HG03354 (cell line): ENCODE data around the gene DCLK1.

ENCODE experiments used
- ATAC-seq: cut with Tn5 transposase; IDR thresholded peaks from one replicate; pipeline ENCODE4 v1.9.1; 2021; ENCODE audit warnings: mild to moderate bottlenecking; ENCODE audit not compliant: unreplicated experiment, poor library complexity, severe bottlenecking

Gene DCLK1

DNA sequence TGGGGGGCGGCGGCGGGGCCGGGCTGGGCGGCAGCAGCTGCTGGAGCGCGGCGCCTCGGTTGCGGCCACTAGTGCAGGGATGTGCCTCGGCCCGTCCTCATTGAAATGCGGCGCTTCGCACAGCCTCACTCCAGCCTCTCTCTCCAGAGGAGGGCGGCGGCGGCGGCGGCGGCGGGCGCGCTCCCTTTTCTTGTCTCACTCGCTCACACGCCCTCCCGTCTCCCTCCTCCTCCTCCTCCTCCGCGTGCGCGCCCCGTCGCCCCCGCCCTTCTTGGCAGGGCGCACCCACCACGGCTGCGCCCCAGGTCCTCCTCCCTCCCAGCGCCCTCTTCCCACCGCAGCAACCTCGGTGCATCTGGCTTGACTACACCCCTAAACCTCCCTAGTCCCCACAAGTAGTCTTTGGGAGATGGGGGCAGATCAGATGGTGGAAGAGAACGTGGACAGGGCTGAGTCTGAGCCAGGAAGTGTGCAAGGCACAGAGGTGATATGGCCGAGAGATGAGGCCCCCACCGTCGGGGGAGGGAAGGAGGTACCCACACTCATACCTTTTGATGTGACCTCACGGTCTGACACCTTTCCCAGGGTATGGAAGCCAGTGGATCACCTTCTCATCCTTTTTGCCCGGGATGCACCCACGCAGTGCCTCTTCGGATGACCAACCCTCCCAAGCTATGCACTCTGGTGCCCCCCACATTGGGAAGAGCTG lies at the start of gene DCLK1:
Gene DCLK1 (minus strand): TSS at position 161 of the 709 bp plus-strand sequence.
- no peak for ATAC-seq

DNA sequence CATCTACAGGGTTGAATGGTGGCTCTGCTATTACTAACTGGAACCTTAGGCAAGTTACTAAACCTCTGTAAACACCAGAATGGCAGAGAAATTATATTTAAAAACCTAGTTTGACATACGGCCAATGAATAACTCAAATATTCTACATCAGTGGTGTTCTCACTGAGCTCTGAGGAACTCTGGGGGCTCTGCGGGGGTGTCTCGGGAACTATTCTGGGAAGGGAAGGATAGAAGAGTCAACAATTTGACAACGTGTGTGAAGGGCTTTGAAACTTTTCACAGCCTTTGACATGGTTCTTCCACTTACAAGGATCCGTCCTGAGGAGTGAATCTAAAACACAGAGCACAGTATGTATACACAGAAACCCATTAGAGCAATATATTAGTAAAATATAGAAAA lies 44.4 kb upstream of the DCLK1 start:
- no peak for ATAC-seq

DNA sequence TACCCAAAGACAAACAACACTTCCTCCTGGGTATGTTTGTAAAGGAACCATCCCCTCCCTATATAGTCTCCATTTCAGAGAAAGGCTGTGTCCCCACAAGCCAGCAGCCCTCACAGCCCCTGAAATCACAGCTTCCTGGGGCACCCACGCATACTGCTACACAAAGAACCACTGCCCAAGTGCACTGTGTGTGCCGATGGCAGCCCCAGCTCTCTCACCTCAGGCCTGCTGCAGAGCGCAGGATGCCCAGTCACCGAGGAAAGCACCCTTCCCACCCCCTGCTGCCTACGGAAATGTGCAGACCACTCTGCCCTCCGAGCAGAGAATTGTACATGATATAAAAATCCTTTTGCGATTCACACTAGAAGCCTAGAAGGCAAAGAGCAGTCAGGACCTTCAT lies 43.7 kb upstream of the DCLK1 start:
- ATAC-seq, result no peak

DNA sequence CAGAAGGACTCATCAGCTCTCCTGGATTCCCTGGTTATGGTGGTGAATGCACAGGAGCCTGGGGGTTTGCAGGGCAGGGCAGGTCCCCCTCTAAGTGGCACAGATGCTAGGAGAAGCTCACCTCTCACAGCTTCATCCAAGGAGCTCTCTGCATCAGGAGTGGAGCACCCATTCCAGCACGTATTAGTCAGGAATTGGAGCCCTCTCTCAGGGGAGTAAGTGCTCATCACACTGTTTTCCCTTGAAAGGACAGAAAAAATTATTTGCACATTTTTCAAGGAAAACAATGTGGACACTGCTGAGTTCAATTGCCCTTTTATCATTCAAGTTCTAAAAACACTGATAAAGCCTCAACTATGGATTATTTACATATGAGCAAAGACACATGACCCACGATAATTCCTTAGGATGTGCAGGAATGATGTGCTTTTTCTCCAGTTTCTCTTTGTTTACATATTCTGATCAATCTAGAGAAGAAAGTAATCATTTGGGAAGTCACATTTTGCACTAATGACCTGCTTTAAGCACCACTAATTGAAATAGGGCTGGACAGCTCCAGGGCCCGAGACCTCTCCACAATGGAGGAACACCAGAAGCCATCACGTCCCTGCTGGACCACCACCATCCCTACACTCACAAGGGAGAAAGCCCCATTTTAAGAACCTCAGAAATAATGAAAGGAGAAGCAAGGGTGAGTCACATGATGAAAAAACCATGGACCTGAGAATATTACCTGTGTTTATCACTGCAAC lies 42.6 kb upstream of the DCLK1 start:
- no peak for ATAC-seq

DNA sequence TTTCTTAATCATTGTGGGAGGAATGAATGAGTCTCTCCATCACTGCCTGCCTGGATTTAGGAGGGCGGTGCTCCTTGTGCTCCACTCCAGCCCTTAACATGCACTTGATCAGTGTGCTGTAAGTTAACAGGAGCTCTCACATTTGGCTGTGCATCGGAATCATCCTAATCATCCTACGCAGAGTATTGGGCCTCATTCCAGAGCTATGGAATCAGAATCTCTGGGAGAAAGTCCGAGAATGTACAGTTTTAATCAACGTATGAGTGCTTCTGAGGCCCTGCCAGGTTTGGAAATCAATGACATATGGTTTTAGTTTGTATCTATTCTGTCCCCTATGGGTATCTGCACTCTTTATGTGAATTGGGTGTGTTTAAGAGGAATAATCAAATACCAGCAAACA lies 34.9 kb upstream of the DCLK1 start:
- ATAC-seq, result no peak

DNA sequence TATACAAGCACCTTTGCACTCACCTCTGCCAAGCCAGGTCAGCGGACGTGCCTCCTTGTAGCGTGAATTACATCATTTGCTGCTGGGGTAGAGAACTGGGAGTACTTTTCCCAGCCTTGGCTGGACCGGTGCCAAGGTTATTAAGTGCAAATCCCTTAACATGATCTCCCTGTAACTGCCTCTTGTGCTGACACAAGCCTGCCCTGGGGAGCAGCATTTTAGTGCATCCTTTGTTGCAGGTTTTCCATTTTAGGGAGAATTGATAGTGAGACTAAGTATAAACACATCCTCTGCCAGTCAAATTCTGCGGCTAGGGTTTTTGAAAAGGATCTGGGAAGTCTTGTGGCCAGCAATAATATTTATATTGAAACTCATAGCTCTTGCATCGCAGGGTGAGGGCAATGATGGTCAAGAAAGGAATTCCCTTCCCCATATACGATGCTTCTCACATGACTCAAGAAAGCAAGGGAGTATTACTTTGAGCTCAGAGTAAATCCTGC lies 32.7 kb upstream of the DCLK1 start:
- ATAC-seq, result no peak

DNA sequence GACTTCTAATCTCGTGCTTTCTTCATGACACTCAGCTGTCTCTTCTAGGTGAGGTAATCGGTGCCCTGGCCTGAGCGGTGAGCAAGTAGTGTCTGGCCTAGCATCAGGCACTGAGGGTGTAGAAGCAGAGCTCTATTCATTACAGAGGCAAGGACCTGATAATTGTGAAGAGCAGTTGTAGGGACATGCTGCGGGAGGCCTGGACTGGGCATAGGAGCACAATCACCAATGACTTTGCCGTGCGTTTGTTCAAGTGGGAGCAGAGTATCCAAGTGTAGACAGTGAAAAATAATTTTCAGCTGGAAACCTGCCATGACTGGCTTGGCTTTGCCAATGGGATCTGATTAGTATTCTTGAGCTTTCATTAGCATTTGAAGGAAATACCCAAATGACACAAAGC lies 32.1 kb upstream of the DCLK1 start:
- ATAC-seq, result no peak

DNA sequence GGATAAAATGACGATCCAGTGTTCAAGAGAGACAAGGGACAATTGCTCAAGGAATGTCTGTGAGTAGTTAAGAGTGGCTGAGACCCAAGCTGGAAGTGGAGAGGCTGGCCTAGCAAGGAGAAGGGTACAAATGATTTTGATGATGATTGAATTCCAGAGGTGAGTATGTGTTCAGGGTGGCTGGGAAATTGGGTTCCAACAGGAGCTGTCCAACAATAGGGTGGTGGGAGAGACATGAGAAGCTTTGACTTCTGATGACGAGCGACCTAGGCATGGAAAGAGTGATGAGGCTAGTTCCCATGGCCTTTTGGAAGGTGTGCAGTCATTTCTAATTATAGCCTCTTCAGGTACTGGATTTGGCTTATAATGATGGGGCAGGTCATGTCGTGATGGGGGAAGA lies 29.1 kb upstream of the DCLK1 start:
- ATAC-seq, result no peak

DNA sequence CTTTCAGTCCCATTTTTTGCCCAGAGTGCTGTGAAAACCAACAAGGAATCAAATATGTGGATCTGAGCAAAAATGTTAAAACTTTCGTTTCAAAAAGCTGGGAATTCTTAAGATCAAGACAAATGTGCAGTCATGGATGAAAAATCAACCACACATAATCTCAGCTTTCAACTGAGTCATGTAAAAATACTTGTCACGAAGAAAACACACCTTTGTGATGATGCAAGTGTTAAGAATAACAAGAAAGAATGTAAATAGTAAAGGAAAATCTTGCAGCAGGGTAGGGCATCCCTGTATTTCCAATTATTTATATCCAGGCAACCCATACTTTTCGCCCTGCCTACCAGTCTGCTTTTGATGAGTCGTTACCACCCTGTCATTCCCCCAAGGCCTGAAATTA lies 27.4 kb upstream of the DCLK1 start:
- ATAC-seq, result no peak

DNA sequence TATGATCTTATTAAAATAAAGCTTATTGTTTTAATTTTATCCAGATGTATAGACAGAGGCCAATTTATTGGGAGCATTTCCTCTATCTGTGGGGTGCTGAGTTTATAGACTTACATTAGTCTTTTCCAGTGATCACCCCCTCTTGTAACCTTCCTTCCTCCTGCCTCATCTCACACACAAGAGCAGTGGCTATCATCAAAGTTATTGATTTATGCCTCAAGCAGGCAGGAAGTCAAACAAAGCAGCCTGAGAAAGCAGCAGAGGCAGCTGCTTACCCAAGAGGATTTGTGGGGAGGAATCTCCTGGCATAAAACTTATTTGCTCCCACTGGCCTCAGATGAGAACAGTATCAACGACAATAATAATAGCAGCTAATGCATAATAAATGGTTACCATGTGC lies 26.3 kb upstream of the DCLK1 start:
- no peak for ATAC-seq

DNA sequence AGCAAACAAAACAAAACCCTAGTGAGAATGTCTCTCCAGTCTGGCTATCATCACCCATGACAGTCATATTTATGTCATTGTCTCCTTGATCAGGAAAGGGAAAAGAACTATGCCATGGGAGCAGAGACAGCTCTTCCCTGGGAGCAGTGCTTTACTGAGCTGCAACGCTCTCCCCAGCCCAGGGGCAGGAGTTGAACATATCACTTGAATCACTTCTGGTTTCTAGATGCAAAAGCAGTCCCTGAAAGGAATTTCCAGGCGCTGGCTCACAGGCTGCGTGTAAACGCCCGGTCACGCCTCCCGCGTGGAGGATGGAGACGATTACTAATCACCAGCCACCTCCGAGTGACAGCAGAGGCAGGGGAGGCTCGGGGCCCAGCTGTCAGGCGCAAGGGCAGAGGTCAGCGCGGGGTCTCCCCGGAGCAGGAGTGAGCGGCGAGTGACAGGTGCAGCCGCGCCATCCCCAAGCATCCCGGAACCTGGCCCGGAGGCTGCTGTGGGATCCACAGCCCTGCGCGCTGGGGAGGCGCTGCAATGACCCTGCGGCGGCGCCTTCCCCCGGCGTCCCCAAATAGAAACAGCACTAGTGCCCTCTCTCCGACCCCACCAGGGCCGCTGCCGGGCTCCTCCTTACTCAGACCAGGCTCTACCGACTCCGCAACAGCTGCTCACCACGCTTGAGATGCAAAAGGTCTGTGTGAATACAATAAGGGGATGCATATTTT lies 23.5 kb upstream of the DCLK1 start:
- no peak for ATAC-seq

DNA sequence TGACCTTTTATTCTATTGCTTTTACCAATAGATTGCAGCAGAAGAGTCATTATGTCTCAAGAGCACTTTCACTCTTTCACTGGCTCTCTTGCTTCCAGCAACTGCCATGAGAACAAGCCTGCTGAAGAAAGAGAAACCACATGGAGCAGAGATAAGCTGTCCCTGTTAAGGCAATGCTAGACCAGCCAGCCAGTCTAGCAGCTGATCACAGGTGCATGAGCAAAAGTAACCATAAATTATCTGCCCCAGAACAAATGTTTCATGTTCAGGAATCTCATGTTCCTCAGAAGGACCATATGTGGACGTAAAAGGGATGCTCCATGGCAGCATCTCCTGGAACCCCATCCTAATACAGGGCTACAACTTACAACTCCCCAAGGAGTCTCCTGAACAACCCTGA lies 20.4 kb upstream of the DCLK1 start:
- no peak for ATAC-seq

DNA sequence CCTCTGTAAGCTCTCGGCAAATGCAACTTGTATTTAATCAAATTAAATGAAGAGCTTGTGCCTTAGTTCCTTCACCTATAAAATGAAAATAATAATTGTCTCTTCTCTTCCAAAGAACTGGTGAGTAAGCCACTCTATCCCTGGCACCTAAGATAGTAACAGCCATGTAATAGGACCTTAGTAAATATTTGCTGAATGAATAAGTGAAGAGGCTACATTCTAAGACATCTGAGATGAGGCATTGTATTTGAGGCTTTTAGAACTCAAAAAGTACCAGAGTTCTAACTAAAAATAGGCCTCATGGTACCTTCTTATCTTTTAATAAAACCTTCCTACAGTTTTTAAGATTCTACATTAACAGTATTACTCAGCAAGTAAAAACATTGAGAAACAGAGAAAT lies 17.3 kb upstream of the DCLK1 start:
- ATAC-seq, result no peak

DNA sequence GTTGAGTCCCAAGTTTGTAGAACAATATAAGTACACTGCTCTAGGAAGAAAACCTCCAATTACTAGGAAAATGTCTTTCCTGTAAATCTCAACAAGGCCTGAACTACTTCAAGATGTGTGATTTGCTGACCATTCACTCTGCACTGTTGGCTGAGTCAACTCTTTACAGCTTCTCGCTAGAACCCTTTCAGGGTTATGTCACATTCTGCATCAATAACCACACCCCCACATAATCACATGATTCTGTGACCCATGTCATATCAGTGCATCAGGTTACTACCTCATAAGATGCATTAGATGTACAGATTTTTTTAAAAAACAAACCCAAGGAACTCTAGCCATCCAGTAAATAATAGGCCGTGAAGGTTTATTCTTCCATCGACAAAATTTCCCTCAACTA lies 16.1 kb upstream of the DCLK1 start:
- no peak for ATAC-seq

DNA sequence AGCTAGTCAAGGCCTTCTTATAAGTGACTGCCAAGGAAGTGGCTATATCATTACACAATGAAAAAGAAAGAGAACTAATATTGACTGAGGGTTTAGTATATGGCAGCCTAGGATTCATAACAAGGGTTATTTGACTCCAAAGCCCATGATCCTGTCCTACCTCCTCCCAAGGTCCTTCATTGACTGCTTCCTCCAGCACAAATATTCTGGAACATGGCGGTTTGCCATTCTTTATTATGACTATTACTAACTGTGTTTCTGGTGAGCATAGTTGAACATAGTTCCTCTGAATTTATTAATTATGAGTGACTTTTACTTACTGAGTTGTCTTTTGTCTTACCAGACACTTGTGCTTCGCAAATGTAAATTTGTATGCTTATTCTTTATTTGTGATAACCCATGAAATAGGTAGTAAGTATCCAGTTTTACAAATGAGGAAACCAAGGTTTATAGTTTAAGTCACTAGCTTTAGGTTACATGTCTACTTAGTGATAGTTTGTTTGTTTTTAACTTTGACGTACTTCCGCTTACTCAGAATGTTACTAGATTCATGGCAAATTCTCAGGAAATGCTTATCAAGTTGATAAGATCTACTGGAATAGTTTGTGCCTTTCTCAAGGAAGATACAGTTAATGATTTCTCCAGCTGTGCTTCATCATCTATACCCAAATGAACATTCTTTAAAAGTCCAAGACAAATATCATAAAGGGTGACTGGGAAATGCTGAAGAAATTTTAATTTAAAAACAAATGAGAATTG lies 15.5 kb upstream of the DCLK1 start:
- no peak for ATAC-seq

DNA sequence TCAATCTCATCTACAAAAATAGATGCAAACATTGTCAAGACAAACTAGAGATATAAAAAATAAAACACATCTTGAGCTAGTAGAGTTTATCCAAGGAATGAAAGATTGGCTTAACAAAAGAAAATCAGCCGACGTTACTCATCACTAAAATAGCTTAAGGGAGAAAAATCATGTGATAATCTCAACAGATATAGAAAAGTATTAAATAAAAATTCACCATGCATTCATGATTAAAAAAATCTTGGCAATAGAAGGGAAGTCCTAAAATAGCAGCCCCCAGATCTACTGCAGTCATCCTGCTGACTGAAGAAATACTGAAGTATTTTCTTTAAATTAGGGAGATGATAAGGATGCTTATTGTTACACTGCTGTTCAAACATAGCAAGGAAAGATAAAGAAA lies 12.6 kb upstream of the DCLK1 start:
- no peak for ATAC-seq

DNA sequence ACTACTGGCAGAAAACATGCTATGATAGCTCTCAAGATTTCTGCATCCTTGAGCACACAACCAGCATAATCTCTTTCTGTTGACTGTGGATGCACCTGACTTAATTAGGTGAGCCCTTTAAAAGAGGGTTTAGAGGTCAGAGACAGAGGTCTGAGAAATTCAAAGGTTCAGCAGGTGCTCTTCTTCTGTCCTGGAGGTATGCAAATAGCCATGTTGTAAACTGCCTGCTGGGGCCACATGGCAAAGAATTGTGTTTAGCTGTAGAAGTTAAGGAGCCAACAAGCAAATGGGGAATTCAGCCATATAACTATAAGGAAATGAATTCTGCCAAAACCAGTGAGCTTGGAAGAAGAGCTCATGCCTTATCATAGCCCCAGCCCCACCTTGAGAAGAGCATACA lies 11.6 kb upstream of the DCLK1 start:
- no peak for ATAC-seq

DNA sequence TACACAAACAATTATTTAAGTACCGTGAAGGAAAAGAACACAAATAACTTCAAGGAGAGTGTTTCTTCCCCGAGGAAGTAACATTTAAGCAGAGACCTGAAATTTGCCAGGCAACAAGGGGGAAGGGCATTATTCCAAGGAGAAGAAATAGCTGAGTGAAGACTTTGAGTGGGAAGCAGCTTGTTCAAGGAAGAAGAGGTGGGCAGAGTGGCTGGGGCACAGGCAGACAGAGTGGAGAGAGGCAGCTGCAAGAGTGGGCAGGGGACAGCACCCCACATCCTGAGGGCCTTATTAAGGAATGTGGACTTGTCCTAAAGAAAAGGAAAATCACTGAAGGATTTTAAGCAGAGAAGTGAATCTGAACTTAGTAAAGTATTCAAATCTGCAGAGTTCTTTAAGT lies 4.7 kb upstream of the DCLK1 start:
- no peak for ATAC-seq

DNA sequence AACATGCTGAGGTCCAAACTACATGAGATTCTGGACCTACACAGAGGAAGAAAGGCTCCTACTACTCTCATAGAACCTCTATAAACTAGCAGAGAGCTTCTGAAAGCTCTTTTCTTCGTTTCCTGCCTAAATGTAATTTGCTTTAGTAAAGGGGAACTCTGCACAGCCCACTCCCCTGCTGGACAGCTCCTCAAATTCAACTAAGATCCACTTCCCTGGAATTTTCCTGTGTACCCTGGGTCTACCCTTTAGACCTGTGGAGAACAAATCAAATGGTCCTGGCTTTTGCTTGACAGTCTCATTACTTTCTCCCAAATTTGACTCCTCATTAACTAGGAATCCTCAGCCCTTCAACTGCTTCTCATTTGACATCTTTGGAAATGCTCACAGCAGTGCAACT lies 3.5 kb upstream of the DCLK1 start:
- no peak for ATAC-seq

DNA sequence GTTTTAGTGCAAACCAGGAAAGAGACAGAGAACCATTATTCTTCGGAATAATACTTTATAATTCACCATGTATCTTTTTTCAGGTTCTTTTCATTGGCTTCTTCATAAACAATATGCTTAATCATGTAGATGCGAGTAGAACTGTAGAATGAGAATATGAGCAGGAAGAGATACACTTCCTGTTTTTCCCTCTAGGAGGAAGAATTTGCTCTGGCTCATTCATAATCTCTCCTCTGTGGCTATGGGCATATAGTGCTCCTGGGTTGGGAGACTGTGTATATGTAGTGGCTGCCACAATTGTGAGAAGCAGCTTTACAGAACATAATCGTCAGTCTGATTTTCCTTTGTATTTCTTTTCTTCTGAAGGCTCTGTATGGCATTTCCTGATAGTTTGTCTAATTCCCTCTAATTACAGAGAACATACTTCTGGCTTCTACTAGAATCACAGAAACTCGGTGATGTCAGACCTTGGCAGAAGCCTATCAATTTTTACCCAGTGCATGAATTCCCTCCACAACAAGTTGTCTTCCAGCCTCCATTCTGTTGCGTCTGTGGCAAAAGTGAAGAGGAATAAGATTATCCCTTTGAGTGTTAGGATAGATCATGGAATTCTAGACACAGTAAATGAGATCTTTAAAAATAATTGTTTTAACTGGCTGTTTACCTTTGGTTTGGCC lies 2.9 kb upstream of the DCLK1 start:
- ATAC-seq, result no peak
